Cardiac muscle cell (in vitro differentiated cells and primary cell): ENCODE measurements around the gene TMCO5A. TPM values are rescaled to one million over a fixed set of nuclear protein-coding genes. Genes with fewer than 3 reads are reported as not detected.

ENCODE experiments used
- DNase-seq, 2 donors: peaks; one replicate each; pipeline versions ENCODE4 v3.0.0 to v3.0.0-alpha.2; 2010 to 2017; ENCODE audit warnings: low read depth in 1 of 2, low spot score in 1 of 2
- H3K27ac ChIP-seq: fragments of 200-600 bp; sonication (generic); 2 replicates; pipeline ENCODE4 v1.5.1; 2016
- H3K27me3 ChIP-seq: fragments of 200-600 bp; sonication (generic); 2 replicates; pipeline ENCODE4 v1.6.0; 2016; ENCODE audit warnings: control low read depth
- H3K36me3 ChIP-seq: fragments of 200-600 bp; sonication (generic); 2 replicates; pipeline ENCODE4 v1.5.1; 2016; ENCODE audit warnings: control low read depth
- H3K4me1 ChIP-seq: fragments of 200-600 bp; sonication (generic); 2 replicates; pipeline ENCODE4 v1.8.1; 2017; ENCODE audit warnings: low read depth, mild to moderate bottlenecking, mixed run types
- H3K4me3 ChIP-seq: fragments of 200-600 bp; sonication (generic); 2 replicates; pipeline ENCODE4 v1.5.1; 2016; ENCODE audit warnings: mild to moderate bottlenecking
- H3K9me3 ChIP-seq: fragments of 200-600 bp; sonication (generic); 2 replicates; pipeline ENCODE4 v1.5.1; 2017; ENCODE audit warnings: low read depth, mild to moderate bottlenecking, control low read depth
- polyA plus RNA-seq: library from polyadenylated mRNA; unstranded; fragments of >200 nt; fragmentation: Nextera tagmentation; extraction: Ambion mirVana; gene quantifications from 2 replicates; pipeline ENCODE4 v1.2.1, GENCODE V29; 2016
- total RNA-seq: library from RNA; depleted of rRNA; stranded (reverse); fragments of >200 nt; gene quantifications from 2 replicates; pipeline ENCODE4 v1.2.3, GENCODE V29; 2016
- TF ChIP-seq, protein P1 (sequence below): IDR thresholded peaks from 2 replicates; pipeline ENCODE4 v1.5.1; 2012; ENCODE audit warnings: low read depth, mild to moderate bottlenecking, low read length

TMCO5A gene
- total and polyA plus RNA-seq, 2 experiments from 2014 or later: not detected

DNA sequence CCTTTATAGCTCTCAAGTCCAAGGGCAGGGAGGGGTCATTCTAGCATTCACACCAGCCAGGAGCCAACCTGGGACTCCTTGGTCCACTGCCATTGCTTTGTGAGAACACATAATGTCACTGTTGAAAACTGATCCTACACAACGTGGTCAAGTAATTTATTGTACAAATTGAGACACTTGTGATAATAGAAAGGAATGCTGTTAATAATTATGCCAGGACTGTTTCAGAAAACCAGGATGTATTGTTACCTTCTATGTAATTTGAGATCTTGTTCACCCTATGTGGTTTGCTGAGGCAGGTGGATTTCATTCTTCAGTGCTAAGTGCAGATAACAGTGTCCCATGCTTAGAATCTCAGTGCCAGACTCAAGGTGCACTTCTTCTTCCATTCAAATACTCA lies 33.3 kb downstream of the TMCO5A start:
- no peak overlapping the region for H3K27ac ChIP-seq

DNA sequence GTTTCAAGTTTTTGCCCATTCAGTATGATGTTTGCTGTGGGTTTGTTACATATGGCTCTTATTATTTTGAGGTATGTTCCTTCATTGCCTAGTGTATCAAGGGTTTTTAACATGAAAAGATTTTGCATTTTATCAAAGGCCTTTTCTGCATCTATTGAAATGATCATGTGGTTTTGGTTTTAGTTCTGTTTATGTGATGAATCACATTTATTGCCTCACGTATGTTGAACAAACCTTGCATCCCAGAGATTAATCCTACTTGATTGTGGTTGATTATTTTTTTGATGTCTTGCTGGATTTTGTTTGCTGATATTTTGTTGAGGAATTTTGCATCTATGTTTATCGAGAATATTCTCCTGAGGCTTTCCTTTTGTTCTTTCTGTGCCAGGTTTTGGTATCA lies 39.4 kb downstream of the TMCO5A start:
- Histone ChIP-seq H3K36me3 (no peaks in the 10 kb centered on the region), H3K9me3 (no peaks in the 10 kb centered on the region), H3K4me3 (no peak overlapping the region), H3K27me3 (no peaks in the 10 kb centered on the region), H3K4me1 (peaks cover 5% of the 10 kb centered on the region), H3K27ac (no peak overlapping the region)
- TF ChIP-seq, protein P1, sequence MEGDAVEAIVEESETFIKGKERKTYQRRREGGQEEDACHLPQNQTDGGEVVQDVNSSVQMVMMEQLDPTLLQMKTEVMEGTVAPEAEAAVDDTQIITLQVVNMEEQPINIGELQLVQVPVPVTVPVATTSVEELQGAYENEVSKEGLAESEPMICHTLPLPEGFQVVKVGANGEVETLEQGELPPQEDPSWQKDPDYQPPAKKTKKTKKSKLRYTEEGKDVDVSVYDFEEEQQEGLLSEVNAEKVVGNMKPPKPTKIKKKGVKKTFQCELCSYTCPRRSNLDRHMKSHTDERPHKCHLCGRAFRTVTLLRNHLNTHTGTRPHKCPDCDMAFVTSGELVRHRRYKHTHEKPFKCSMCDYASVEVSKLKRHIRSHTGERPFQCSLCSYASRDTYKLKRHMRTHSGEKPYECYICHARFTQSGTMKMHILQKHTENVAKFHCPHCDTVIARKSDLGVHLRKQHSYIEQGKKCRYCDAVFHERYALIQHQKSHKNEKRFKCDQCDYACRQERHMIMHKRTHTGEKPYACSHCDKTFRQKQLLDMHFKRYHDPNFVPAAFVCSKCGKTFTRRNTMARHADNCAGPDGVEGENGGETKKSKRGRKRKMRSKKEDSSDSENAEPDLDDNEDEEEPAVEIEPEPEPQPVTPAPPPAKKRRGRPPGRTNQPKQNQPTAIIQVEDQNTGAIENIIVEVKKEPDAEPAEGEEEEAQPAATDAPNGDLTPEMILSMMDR: no peak
- no peak for DNase-seq

More for the DNA sequence above, 33.3 kb downstream of the TMCO5A start:
- Histone ChIP-seq H3K27me3 (no peaks in the 10 kb centered on the region), H3K4me3 (no peak overlapping the region), H3K4me1 (no peaks in the 10 kb centered on the region), H3K36me3 (no peaks in the 10 kb centered on the region), H3K9me3 (no peaks in the 10 kb centered on the region)
- no peak for DNase-seq
- TF ChIP-seq, protein P1: no peak

DNA sequence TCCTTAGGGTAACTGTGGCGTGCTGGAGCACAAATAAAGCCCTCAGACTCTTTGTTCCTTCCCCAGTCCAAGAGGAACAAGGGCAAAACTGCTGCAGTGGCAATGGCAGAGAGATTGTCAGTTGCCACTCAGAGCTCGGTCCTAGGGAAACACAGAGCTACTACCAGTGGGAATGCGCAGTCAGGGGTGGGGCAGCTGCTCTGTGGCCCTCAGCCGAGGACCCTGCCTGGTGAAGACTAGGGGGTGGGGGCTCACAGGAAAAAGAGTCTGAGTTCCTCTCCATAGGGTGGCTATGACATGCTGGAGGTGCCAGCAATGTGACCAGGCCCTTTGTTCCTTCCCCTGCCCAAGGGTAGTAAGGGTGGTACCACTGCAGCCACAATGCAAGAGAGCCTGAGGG lies 43.8 kb downstream of the TMCO5A start:
- TF ChIP-seq, protein P1: no peak
- no peaks in the 10 kb centered on the region for H3K36me3 ChIP-seq

DNA sequence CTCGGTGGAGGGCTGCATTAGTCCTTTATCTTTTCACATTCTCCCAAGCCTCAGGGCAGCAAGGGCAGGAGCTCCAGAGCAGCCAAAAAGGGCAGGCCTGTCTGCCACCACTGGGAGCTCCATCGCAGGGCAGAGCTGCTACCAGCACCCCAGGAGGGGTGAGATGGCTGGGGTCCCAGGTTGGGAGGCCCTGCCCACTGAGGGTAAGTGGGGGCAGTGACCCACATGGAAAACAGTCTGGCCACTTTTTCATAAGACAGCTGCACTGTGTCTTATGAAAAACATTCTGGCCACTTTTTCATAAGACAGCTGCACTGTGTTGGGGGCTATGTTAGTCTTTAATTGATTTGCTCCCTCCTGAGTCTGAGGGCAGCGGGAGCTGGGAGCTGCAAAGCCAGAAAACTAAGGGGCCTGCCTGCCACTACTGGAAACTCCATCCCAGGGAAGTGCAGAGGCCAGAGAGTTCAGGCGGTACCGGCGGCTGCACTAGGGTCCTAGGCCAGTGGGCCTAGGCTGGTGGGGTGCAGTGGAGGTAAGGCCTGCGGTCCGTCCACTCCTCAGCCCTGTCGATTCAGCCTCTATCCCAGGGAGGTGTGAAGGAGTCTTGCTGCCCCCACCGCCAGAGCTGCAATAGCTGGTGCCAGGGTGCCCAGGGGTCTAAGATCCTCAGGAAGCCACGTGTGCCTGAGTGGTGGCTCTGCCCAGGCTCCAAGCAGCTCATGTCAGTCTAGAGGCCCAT lies 45.4 kb downstream of the TMCO5A start:
- TF ChIP-seq, protein P1: no peak
- Histone ChIP-seq H3K9me3 (no peaks in the 10 kb centered on the region), H3K27me3 (no peaks in the 10 kb centered on the region), H3K27ac (no peak overlapping the region), H3K4me1 (peaks cover 5% of the 10 kb centered on the region), H3K36me3 (no peaks in the 10 kb centered on the region), H3K4me3 (no peak overlapping the region)
- DNase-seq: no peak

More for the DNA sequence above, 43.8 kb downstream of the TMCO5A start:
- Histone ChIP-seq H3K27ac (no peak overlapping the region), H3K27me3 (no peaks in the 10 kb centered on the region), H3K4me1 (peaks cover 5% of the 10 kb centered on the region), H3K4me3 (no peak overlapping the region), H3K9me3 (no peaks in the 10 kb centered on the region)
- DNase-seq: no peak

DNA sequence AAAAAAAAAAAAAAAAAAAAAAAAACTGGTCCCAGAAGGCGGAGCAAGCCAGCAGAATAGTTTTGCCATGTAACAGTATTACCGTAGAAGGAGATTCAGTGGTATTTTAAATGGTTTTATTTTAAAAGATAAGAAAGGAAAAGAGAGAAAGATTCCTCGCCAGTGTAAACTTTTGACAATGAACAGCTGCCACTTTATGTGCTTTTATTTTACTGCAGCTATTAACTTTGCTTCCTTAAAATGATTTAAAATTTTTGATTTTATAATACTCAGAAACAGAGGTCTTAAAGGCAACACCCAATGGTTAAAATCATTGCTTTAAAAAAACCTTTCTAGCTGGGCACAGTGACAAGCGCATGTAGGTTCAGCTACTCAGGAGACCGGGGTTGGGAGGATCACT lies 46.8 kb downstream of the TMCO5A start:
- Histone ChIP-seq H3K4me3 (no peak overlapping the region), H3K9me3 (no peaks in the 10 kb centered on the region), H3K27ac (no peak overlapping the region), H3K27me3 (no peaks in the 10 kb centered on the region), H3K4me1 (no peaks in the 10 kb centered on the region), H3K36me3 (no peaks in the 10 kb centered on the region)
- peak in 1 of 2 donors; percentile 13 for DNase-seq
- TF ChIP-seq, protein P1: no peak
